Gastroesophageal sphincter (tissue), 4 donors: Measurements from ENCODE around the gene LYRM7. TPM values are rescaled to one million over a fixed set of nuclear protein-coding genes. Genes with fewer than 3 reads are reported as not detected.

Source experiments
- ATAC-seq: fragments of 150-250 bp; one replicate; pipeline ENCODE4 v1.9.1; 2016; ENCODE audit warnings: mild to moderate bottlenecking, moderate library complexity
- H3K27ac ChIP-seq, 4 donors: fragments of 200-600 bp; sonication (generic) in 3 of 4; 1 replicate in 3 of 4; 2 replicates in 1 of 4; pipeline ENCODE4 v1.5.1; 2016 to 2019
- H3K27me3 ChIP-seq: fragments of 200-600 bp; sonication (generic); one replicate; pipeline ENCODE4 v1.5.1; 2019
- H3K36me3 ChIP-seq, 2 donors: fragments of 200-600 bp; sonication (generic); one replicate each; pipeline ENCODE4 v1.5.1; 2019; ENCODE audit warnings: control low read depth in 1 of 2
- H3K4me1 ChIP-seq, 3 donors: fragments of 200-600 bp; sonication (generic); 1 replicate in 2 of 3; 2 replicates in 1 of 3; pipeline ENCODE4 v1.5.1; 2016 to 2019; ENCODE audit warnings: control low read depth in 2 of 3
- H3K4me3 ChIP-seq, 2 donors: fragments of 200-600 bp; sonication (generic); one replicate each; pipeline ENCODE4 v1.5.1; 2019; ENCODE audit warnings: mild to moderate bottlenecking in 1 of 2, moderate library complexity in 1 of 2
- H3K9me3 ChIP-seq, 3 donors: fragments of 200-600 bp; sonication (generic); one replicate each; pipeline ENCODE4 v1.5.1; 2017 to 2019; ENCODE audit warnings: control low read depth in 2 of 3
- EP300 ChIP-seq: sonication (generic); formaldehyde crosslinking; IDR thresholded peaks from one replicate; pipeline ENCODE4 v1.6.1; 2017; ENCODE audit warnings: antibody characterized with exemption, mild to moderate bottlenecking
- POLR2A ChIP-seq, 2 donors: fragments of 450-650 bp; IDR thresholded peaks; one replicate each; pipeline ENCODE4 v1.6.1; 2017; ENCODE audit warnings: antibody characterized with exemption in 2 of 2, mild to moderate bottlenecking in 2 of 2, moderate library complexity in 1 of 2
- POLR2AphosphoS5 ChIP-seq: sonication (generic); formaldehyde crosslinking; IDR thresholded peaks from one replicate; pipeline ENCODE4 v1.6.1; 2017; ENCODE audit warnings: antibody characterized with exemption
- WGBS, 2 donors: methylation state at CpG; one replicate each; pipeline ENCODE4 v1.1.5; 2018; ENCODE audit warnings: low coverage in 1 of 2; 5-methylcytosine and 5-hydroxymethylcytosine counted together
- total RNA-seq, 4 donors: library from RNA; depleted of rRNA; stranded (reverse); fragments of >200 nt; gene quantifications; one replicate each; pipeline ENCODE4 v1.1.0, GENCODE V29; 2016
- TF ChIP-seq, protein P1 (sequence below), 4 experiments: fragments of 200-600 bp in 2 of 4; fragments of 450-650 bp in 2 of 4; sonication (generic) in 1 of 4; IDR thresholded peaks; one replicate each; pipeline ENCODE4 v1.5.1; 2017 to 2019; ENCODE audit warnings: antibody characterized with exemption in 4 of 4, mild to moderate bottlenecking in 2 of 4, moderate library complexity in 2 of 4

LYRM7 gene
- total RNA-seq, 4 donors from 2014 or later: 5.5 to 36.7 (median 13.2) TPM

DNA sequence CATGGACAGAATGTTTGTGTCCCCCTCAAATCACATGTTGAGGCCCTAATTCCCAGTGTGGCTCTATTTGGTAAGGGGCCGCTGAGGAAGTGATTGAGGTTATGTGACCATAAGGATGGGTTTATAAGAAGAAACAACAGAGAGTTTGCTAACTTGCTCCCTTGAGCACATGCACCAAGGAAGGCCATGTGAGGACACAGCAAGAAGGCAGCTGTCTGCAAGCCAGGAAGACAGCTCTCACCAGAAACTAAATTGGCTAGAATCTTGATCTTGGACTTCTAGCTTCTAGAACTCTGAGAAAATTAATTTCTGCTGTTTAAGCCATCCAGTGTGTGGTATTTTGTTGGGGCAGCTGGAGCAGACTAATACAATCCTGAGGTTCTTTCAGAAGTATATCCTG is 57.9 kb downstream of the LYRM7 start:
- TF ChIP-seq, protein P1, sequence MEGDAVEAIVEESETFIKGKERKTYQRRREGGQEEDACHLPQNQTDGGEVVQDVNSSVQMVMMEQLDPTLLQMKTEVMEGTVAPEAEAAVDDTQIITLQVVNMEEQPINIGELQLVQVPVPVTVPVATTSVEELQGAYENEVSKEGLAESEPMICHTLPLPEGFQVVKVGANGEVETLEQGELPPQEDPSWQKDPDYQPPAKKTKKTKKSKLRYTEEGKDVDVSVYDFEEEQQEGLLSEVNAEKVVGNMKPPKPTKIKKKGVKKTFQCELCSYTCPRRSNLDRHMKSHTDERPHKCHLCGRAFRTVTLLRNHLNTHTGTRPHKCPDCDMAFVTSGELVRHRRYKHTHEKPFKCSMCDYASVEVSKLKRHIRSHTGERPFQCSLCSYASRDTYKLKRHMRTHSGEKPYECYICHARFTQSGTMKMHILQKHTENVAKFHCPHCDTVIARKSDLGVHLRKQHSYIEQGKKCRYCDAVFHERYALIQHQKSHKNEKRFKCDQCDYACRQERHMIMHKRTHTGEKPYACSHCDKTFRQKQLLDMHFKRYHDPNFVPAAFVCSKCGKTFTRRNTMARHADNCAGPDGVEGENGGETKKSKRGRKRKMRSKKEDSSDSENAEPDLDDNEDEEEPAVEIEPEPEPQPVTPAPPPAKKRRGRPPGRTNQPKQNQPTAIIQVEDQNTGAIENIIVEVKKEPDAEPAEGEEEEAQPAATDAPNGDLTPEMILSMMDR (IDR thresholded peaks at IDR 0.05): no peak
- TF ChIP-seq EP300 (no peak), POLR2A (IDR thresholded peaks at IDR 0.05) (no peak), POLR2AphosphoS5 (no peak)
- no peaks in the 10 kb centered on the region for H3K9me3 ChIP-seq
- H3K27ac ChIP-seq: no peak overlapping the region
- no peak overlapping the region for H3K4me3 ChIP-seq
- H3K4me1 ChIP-seq: peaks cover 0 to 16% (median 0%) of the 10 kb centered on the region in 3 donors
- H3K27me3 ChIP-seq: no peaks in the 10 kb centered on the region
- H3K36me3 ChIP-seq: no peaks in the 10 kb centered on the region
- ATAC-seq: no peak
- WGBS, 2 donors: 91% methylated on average over 1 of the region's 1 CpG; no CpG with 5 or more reads in 1 of the 2 donors

DNA sequence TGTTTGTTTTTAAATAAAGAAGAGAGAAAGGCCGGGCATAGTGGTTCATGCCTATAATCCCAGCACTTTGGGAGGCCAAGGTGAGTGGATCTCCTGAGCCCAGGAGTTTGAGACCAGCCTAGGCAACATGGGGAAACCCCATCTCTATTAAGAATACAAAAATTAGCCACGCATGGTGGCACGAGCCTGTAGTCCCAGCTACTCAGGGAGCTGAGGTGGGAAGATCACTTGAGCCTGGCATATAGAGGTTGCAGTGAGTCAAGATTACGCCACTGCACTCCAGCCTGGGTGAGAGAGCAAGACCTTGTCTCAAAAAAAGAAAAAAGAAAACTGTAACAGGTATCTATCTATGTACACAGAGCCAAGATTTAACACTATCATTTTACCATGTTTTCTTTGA is 58.9 kb downstream of the LYRM7 start:
- no peak overlapping the region for H3K27ac ChIP-seq
- 90 to 97% methylated on average over 3 to 4 of the region's 4 CpGs for WGBS, 2 donors
- H3K9me3 ChIP-seq: no peaks in the 10 kb centered on the region
- no peak overlapping the region for H3K4me3 ChIP-seq
- no peak for TF ChIP-seq POLR2AphosphoS5
- TF ChIP-seq POLR2A (IDR thresholded peaks at IDR 0.05): no peak
- TF ChIP-seq, protein P1 (IDR thresholded peaks at IDR 0.05): no peak
- TF ChIP-seq EP300: no peak
- H3K4me1 ChIP-seq: peaks cover 0 to 10% (median 0%) of the 10 kb centered on the region in 3 donors
- no peaks in the 10 kb centered on the region for H3K36me3 ChIP-seq
- ATAC-seq: no peak
- no peaks in the 10 kb centered on the region for H3K27me3 ChIP-seq

DNA sequence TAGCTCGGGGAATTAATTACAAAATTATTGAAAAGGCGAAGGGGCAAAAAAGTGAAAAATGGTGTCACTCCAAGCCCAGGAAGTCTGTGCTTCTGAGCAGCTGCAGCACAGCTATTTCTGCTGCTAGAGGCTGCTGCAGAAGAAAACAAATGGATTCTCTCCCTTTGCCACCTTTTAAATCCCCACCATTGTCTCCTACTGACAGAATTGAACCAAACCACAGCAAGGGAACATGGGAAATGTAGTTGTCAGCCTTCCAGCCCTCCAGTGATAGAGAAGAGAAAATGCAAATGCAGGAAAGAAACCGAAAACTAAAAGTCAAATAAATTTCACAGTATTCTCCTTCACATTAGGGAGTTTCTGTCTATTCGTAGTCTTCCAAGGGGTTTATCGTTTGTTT is 59.7 kb downstream of the LYRM7 start:
- TF ChIP-seq EP300 (no peak), POLR2AphosphoS5 (no peak), POLR2A (IDR thresholded peaks at IDR 0.05) (no peak)
- TF ChIP-seq, protein P1 (IDR thresholded peaks at IDR 0.05): no peak
- H3K27ac ChIP-seq: no peak overlapping the region
- ATAC-seq: no peak
- 81 to 84% methylated on average over 4 to 5 of the region's 5 CpGs for WGBS, 2 donors
- no peaks in the 10 kb centered on the region for H3K36me3 ChIP-seq
- no peaks in the 10 kb centered on the region for H3K27me3 ChIP-seq
- no peak overlapping the region for H3K4me3 ChIP-seq
- peaks cover 0 to 10% (median 0%) of the 10 kb centered on the region in 3 donors for H3K4me1 ChIP-seq
- H3K9me3 ChIP-seq: no peaks in the 10 kb centered on the region

DNA sequence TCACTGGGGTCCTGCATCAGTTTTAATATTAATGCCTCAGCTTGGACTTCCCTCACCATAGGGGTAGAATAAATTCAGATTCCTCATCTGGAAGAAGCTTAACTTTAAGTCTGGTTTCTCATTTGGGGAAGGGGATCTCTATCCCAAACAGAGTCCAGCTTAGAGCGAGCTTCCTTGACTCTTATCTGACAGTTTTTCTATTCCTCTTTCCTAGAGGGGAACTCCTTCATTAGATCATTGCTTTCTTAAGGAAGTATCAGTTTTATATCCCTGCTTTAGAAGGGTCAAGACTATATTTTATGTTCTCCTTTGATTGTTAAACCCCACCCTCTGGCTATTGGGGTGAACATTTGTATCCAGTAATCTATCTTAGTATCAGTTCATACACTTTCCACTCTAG is 68.9 kb downstream of the LYRM7 start:
- H3K27ac ChIP-seq: no peak overlapping the region
- WGBS, 2 donors: 72 to 100% methylated on average over 1 of the region's 1 CpG
- no peaks in the 10 kb centered on the region for H3K27me3 ChIP-seq
- H3K4me3 ChIP-seq: no peak overlapping the region
- TF ChIP-seq POLR2AphosphoS5: no peak
- no peak for TF ChIP-seq POLR2A (IDR thresholded peaks at IDR 0.05)
- TF ChIP-seq, protein P1 (IDR thresholded peaks at IDR 0.05): no peak
- no peak for TF ChIP-seq EP300
- H3K9me3 ChIP-seq: no peaks in the 10 kb centered on the region
- H3K4me1 ChIP-seq: no peaks in the 10 kb centered on the region
- no peaks in the 10 kb centered on the region for H3K36me3 ChIP-seq
- no peak for ATAC-seq

DNA sequence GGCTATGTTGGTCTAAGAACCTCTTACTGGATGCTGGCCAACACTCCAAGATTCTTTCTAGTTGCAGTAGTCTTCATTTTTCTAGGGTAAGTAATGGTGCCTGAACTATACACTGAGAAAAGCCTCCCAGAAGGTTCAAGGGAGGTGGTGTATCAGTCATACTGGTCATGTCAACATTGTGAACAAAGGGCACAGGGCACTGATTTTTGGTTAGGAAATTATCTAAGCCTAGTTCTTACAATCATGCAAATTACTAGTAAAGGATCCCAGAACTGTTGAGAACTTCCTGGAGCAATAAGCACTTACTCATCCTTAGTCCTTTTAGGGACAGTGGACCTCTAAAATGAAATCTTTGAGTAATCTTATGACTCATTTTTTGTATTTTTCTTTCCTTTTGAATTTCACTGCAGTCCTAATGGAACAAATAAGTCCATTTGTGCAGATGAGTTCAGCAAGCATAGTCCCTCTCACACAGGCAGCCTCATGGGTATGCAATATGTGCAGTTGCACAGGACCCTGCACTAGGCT is 72.0 kb downstream of the LYRM7 start:
- H3K4me3 ChIP-seq: no peak overlapping the region
- ATAC-seq: no peak
- H3K36me3 ChIP-seq: no peaks in the 10 kb centered on the region
- peaks cover 0 to 18% (median 0%) of the 10 kb centered on the region in 3 donors for H3K9me3 ChIP-seq
- TF ChIP-seq, protein P1 (IDR thresholded peaks at IDR 0.05): no peak
- no peak for TF ChIP-seq EP300
- no peak for TF ChIP-seq POLR2AphosphoS5
- no peaks in the 10 kb centered on the region for H3K27me3 ChIP-seq
- H3K4me1 ChIP-seq: no peaks in the 10 kb centered on the region
- H3K27ac ChIP-seq: no peak overlapping the region
